SK-N-SH (cell line): ENCODE measurements around the gene PPP1CA. TPM values are rescaled to one million over a fixed set of nuclear protein-coding genes. Genes with fewer than 3 reads are reported as not detected.

Source experiments
- CTCF ChIA-PET: fragments of 300-600, 350-600 bp; formaldehyde crosslinking; extraction: SDS; loops from one replicate; lab custom pipeline; 2021; lab: Yijun Ruan, JAX
- POLR2A ChIA-PET: fragments of 350-600 bp; sonication (Branson Sonifier 250); formaldehyde crosslinking; extraction: SDS; loops from one replicate; lab custom pipeline; 2020; ENCODE audit warnings: antibody characterized with exemption, inconsistent platforms; lab: Yijun Ruan, JAX
- DNase-seq: peaks from one replicate; pipeline ENCODE4 v3.0.0; 2012
- H2AFZ ChIP-seq: fragments of 200-600 bp; sonication (generic); 2 replicates; pipeline ENCODE4 v1.8.1; 2016; ENCODE audit warnings: antibody characterized with exemption, mild to moderate bottlenecking, low read depth
- H3F3A ChIP-seq: fragments of 200-600 bp; sonication (generic); replicated peaks from 2 replicates; pipeline ENCODE3; 2016; ENCODE audit warnings: antibody characterized with exemption, mild to moderate bottlenecking; ENCODE audit not compliant: insufficient read depth
- H3K27ac ChIP-seq, 2 experiments: fragments of 200-500 bp in 1 of 2; fragments of 200-600 bp in 1 of 2; sonication (Bioruptor generic) in 1 of 2; sonication (generic), shearing (Covaris generic) in 1 of 2; 2 replicates each; pipeline versions ENCODE4 v1.5.1 to v1.6.1; 2014 to 2016; ENCODE audit warnings: low read depth in 2 of 2, inconsistent platforms in 1 of 2, low read length in 1 of 2, mild to moderate bottlenecking in 1 of 2, mixed read lengths in 1 of 2
- H3K27me3 ChIP-seq: fragments of 200-600 bp; sonication (generic), shearing (Covaris generic); 2 replicates; pipeline ENCODE4 v1.6.1; 2016; ENCODE audit warnings: mixed run types; ENCODE audit not compliant: insufficient read depth
- H3K36me3 ChIP-seq, 2 experiments: fragments of 200-500 bp in 1 of 2; fragments of 200-600 bp in 1 of 2; sonication (Bioruptor generic) in 1 of 2; sonication (generic) in 1 of 2; replicated peaks in 1 of 2; 2 replicates each; pipeline versions ENCODE3 to v1.5.1; 2014 to 2016; ENCODE audit warnings: low read length in 1 of 2, mild to moderate bottlenecking in 1 of 2; ENCODE audit not compliant: insufficient read depth in 2 of 2, control insufficient read depth in 1 of 2
- H3K4me1 ChIP-seq, 2 experiments: fragments of 200-500 bp in 1 of 2; fragments of 200-600 bp in 1 of 2; sonication (Bioruptor generic) in 1 of 2; sonication (generic), shearing (Covaris generic) in 1 of 2; 2 replicates each; pipeline versions ENCODE4 v1.5.1 to v1.6.1; 2014 to 2016; ENCODE audit warnings: low read depth in 1 of 2, low read length in 1 of 2, mixed run types in 1 of 2; ENCODE audit not compliant: insufficient read depth in 2 of 2, control insufficient read depth in 1 of 2
- H3K4me2 ChIP-seq: fragments of 200-600 bp; sonication (generic), shearing (Covaris generic); 2 replicates; pipeline ENCODE4 v1.6.1; 2017; ENCODE audit warnings: mixed run types
- H3K4me3 ChIP-seq, 2 experiments: fragments of 200-500 bp in 1 of 2; fragments of 200-600 bp in 1 of 2; sonication (Bioruptor generic) in 1 of 2; sonication (generic), shearing (Covaris generic) in 1 of 2; 2 replicates each; pipeline versions ENCODE4 v1.5.1 to v1.8.1; 2014 to 2016; ENCODE audit warnings: low read depth in 2 of 2, inconsistent platforms in 1 of 2, low read length in 1 of 2, mild to moderate bottlenecking in 1 of 2, mixed read lengths in 1 of 2, moderate library complexity in 1 of 2
- H3K79me2 ChIP-seq: fragments of 200-600 bp; sonication (generic); 2 replicates; pipeline ENCODE4 v1.8.1; 2017; ENCODE audit warnings: mild to moderate bottlenecking; ENCODE audit not compliant: insufficient read depth
- H3K9ac ChIP-seq: fragments of 200-600 bp; sonication (generic); 2 replicates; pipeline ENCODE4 v1.6.1; 2017; ENCODE audit warnings: mixed run types
- H3K9me2 ChIP-seq: fragments of 200-600 bp; sonication (generic); 2 replicates; pipeline ENCODE4 v1.6.1; 2017; ENCODE audit warnings: mixed run types
- H3K9me3 ChIP-seq: fragments of 200-600 bp; sonication (generic); 2 replicates; pipeline ENCODE4 v1.6.1; 2017; ENCODE audit warnings: mixed run types, mild to moderate bottlenecking, moderate library complexity
- H4K20me1 ChIP-seq: fragments of 200-600 bp; sonication (generic); 2 replicates; pipeline ENCODE4 v1.6.1; 2017; ENCODE audit warnings: mild to moderate bottlenecking, mixed run types; ENCODE audit not compliant: insufficient read depth
- CHD2 ChIP-seq: fragments of 150-350 bp; IDR thresholded peaks from 2 replicates; pipeline ENCODE4 v1.6.1; 2018; ENCODE audit warnings: low read length; ENCODE audit not compliant: partially characterized antibody
- CTCF ChIP-seq: fragments of 200-600 bp; sonication (generic); IDR thresholded peaks from 2 replicates; pipeline ENCODE4 v1.6.1; 2017; ENCODE audit warnings: antibody characterized with exemption, mild to moderate bottlenecking, moderate library complexity
- ELF1 ChIP-seq: IDR thresholded peaks from 2 replicates; pipeline ENCODE4 v1.4.0; 2012
- EZH2phosphoT487 ChIP-seq: fragments of 200-600 bp; sonication (generic); IDR thresholded peaks from 2 replicates; pipeline ENCODE4 v1.6.1; 2017; ENCODE audit warnings: low read depth, mixed run types, mild to moderate bottlenecking, antibody characterized with exemption, moderate library complexity, borderline replicate concordance
- FOSL2 ChIP-seq: IDR thresholded peaks from 2 replicates; pipeline ENCODE4 v1.4.0; 2012; ENCODE audit warnings: low read depth, mild to moderate bottlenecking, moderate library complexity, borderline replicate concordance
- FOXJ3 ChIP-seq: sonication (generic); formaldehyde crosslinking; IDR thresholded peaks from 2 replicates; pipeline ENCODE4 v1.5.1; 2020; ENCODE audit warnings: mild to moderate bottlenecking, missing genetic modification reagents
- FOXM1 ChIP-seq: IDR thresholded peaks from 2 replicates; pipeline ENCODE4 v1.4.0; 2012; ENCODE audit warnings: low read depth, mild to moderate bottlenecking
- GABPA ChIP-seq: IDR thresholded peaks from 2 replicates; pipeline ENCODE4 v1.4.0; 2012; ENCODE audit warnings: low read depth, mild to moderate bottlenecking
- GATA2 ChIP-seq: sonication (generic); formaldehyde crosslinking; IDR thresholded peaks from 2 replicates; pipeline ENCODE4 v1.5.0; 2020; ENCODE audit warnings: mild to moderate bottlenecking, missing genetic modification reagents
- IRF3 ChIP-seq: fragments of 150-350 bp; IDR thresholded peaks from 2 replicates; pipeline ENCODE4 v1.6.1; 2016; ENCODE audit warnings: mild to moderate bottlenecking, low read depth, low read length
- JUND ChIP-seq: IDR thresholded peaks from 2 replicates; pipeline ENCODE4 v1.4.0; 2012
- MEF2A ChIP-seq: IDR thresholded peaks from 2 replicates; pipeline ENCODE4 v1.4.0; 2012; ENCODE audit warnings: low read depth, borderline replicate concordance
- MXI1 ChIP-seq: IDR thresholded peaks from 2 replicates; pipeline ENCODE4 v1.6.1; 2012; ENCODE audit warnings: mild to moderate bottlenecking, low read depth, low read length, improper control_type of control experiment
- NFIC ChIP-seq: IDR thresholded peaks from 2 replicates; pipeline ENCODE4 v1.4.0; 2012; ENCODE audit warnings: borderline replicate concordance
- PBX3 ChIP-seq: IDR thresholded peaks from 2 replicates; pipeline ENCODE4; 2012
- RAD21 ChIP-seq: IDR thresholded peaks from 2 replicates; pipeline ENCODE4 v1.6.1; 2012; ENCODE audit warnings: mild to moderate bottlenecking, low read length
- RCOR1 ChIP-seq: fragments of 150-350 bp; IDR thresholded peaks from 2 replicates; pipeline ENCODE4 v1.6.1; 2017; ENCODE audit warnings: antibody characterized with exemption, low read length
- RFX5 ChIP-seq: IDR thresholded peaks from 2 replicates; pipeline ENCODE4 v1.6.1; 2012; ENCODE audit warnings: mild to moderate bottlenecking, improper control_type of control experiment, low read length
- RXRA ChIP-seq: IDR thresholded peaks from 2 replicates; pipeline ENCODE4 v1.4.0; 2012; ENCODE audit warnings: low read depth, mild to moderate bottlenecking, borderline replicate concordance
- SIN3A ChIP-seq: IDR thresholded peaks from 2 replicates; pipeline ENCODE4 v1.6.1; 2012; ENCODE audit warnings: low read depth, mild to moderate bottlenecking, low read length, moderate library complexity, borderline replicate concordance
- TAF1 ChIP-seq: IDR thresholded peaks from 2 replicates; pipeline ENCODE4 v1.6.1; 2012; ENCODE audit warnings: low read depth, mild to moderate bottlenecking, low read length, moderate library complexity, borderline replicate concordance
- TCF12 ChIP-seq: IDR thresholded peaks from 2 replicates; pipeline ENCODE4 v1.4.0; 2012
- TEAD4 ChIP-seq: IDR thresholded peaks from 2 replicates; pipeline ENCODE4 v1.4.0; 2012; ENCODE audit warnings: mild to moderate bottlenecking, borderline replicate concordance; ENCODE audit not compliant: insufficient read depth
- USF2 ChIP-seq: fragments of 150-350 bp; IDR thresholded peaks from 2 replicates; pipeline ENCODE4 v1.6.1; 2017; ENCODE audit warnings: antibody characterized with exemption, low read length, low read depth, borderline replicate concordance
- YY1 ChIP-seq: IDR thresholded peaks from 2 replicates; pipeline ENCODE4 v1.4.0; 2012; ENCODE audit warnings: low read depth, mild to moderate bottlenecking
- ZBTB33 ChIP-seq: IDR thresholded peaks from 2 replicates; pipeline ENCODE4 v1.4.0; 2012; ENCODE audit warnings: low read depth, borderline replicate concordance
- WGBS: methylation state at CpG from one replicate; pipeline ENCODE4 v1.1.6; 2017; ENCODE audit warnings: low lambda C conversion rate; 5-methylcytosine and 5-hydroxymethylcytosine counted together
- polyA plus RNA-seq, 3 experiments: library from polyadenylated mRNA; depleted of rRNA; stranded (reverse); fragments of >200 nt; gene quantifications; 2 replicates each; pipeline ENCODE4 v1.2.3, GENCODE V29; 2012

The PPP1CA gene
- polyA plus RNA-seq, 1 of the 3 experiments (the other 2 are of a cell fraction), result 261 TPM

- POLR2A ChIA-PET, result interaction anchor here (0.8 to 1.8 kb wide), 6 partner anchors 9 to 40 kb away, joined by 3 to 6 read pairs (median 3); partner anchors contain the start of genes PPP1CA, PTPRCAP and RAD9A
- DNase-seq, result peak; percentile 99
- TF ChIP-seq FOSL2 (no peak), TEAD4 (no peak), MEF2A (no peak; the same call in 1 of the 2 replicates), CHD2 (peak; percentile 94), RFX5 (no peak), YY1 (peak; percentile 97), RCOR1 (no peak), CTCF (no peak), TAF1 (peak; percentile 69), FOXM1 (no peak), FOXJ3 (CRISPR knock-in tag) (peak; percentile 20; the same call in 1 of the 2 replicates), MXI1 (peak; percentile 69), SIN3A (peak; percentile 91), GABPA (peak; percentile 71), ELF1 (peak; percentile 86), IRF3 (no peak), GATA2 (CRISPR knock-in tag) (no peak), USF2 (no peak), JUND (no peak), NFIC (no peak), RXRA (no peak), EZH2phosphoT487 (no peak), TCF12 (no peak), PBX3 (peak; percentile 90), ZBTB33 (no peak), RAD21 (no peak)
Measured at GRCh38 chr11:67428052-67429001, 26.7 kb upstream of the PPP1CA start, which contains the start of gene RPS6KB2. Gene RPS6KB2, plus strand, starts transcription at chr11:67428494. Its CDS starts 52 bp downstream, at chr11:67428546.

More at GRCh38 chr11:67428052-67429001, 26.7 kb upstream of the PPP1CA start, which contains the start of gene RPS6KB2:
- Histone ChIP-seq H3K4me3 (peak within 1 kb of the TSS; percentile 76 to 85), H3K9me2 (no peaks in the 10 kb centered on the region), H3K27ac (peak within 1 kb of the TSS; percentile 49 to 78), H3K9ac (peak within 1 kb of the TSS; percentile 92), H3K9me3 (no peaks in the 10 kb centered on the region), H4K20me1 (no peaks in the 10 kb centered on the region), H3F3A (no peaks in the 10 kb centered on the region), H3K79me2 (peaks cover 28% of the 10 kb centered on the region), H3K4me2 (peak within 1 kb of the TSS; percentile 99), H2AFZ (peak within 1 kb of the TSS; percentile 78), H3K4me1 (peaks cover 3 to 10% of the 10 kb centered on the region in 2 experiments; a peak in 1 of 4 replicates), H3K27me3 (no peaks in the 10 kb centered on the region), H3K36me3 (peaks cover 3 to 17% of the 10 kb centered on the region in 2 experiments)
- CTCF ChIA-PET, result interaction anchor here (0.8 to 1.0 kb wide), 3 partner anchors 27 to 157 kb away, joined by 3 to 4 read pairs (median 3); no protein-coding TSS in a partner anchor
- WGBS, result under 1% methylated on average over 31 of the region's 68 CpGs
